IMR-90 (cell line): ENCODE measurements around the gene CASQ1. TPM values are rescaled to one million over a fixed set of nuclear protein-coding genes. Genes with fewer than 3 reads are reported as not detected.

Experiments used
- ATAC-seq: fragments of 200-7000 bp; cut with Tn5 transposase; 2 replicates; pipeline ENCODE4 v1.9.1; 2020; ENCODE audit warnings: low read depth, mild to moderate bottlenecking, moderate library complexity
- BruUV-seq: library from RNA; stranded (reverse); fragments of 400-500 nt; replicated peaks from 2 replicates; lab custom pipeline; 2021; lab: Mats Ljungman, UMichigan
- CTCF ChIA-PET: fragments of 300-600 bp; formaldehyde crosslinking; extraction: SDS; loops from one replicate; lab custom pipeline; 2021; ENCODE audit warnings: antibody characterized with exemption; lab: Yijun Ruan, JAX
- POLR2A ChIA-PET: fragments of 300-600 bp; sonication (Branson Sonifier 250); formaldehyde crosslinking; loops from one replicate; lab custom pipeline; 2022; ENCODE audit warnings: antibody characterized with exemption; ENCODE audit not compliant: unreplicated experiment; lab: Charles Lee
- DNase-seq: peaks from one replicate; pipeline ENCODE4 v3.0.0; 2013
- H2AFZ ChIP-seq: replicated peaks from 2 replicates; pipeline ENCODE3; 2013; ENCODE audit warnings: low read length, mild to moderate bottlenecking; ENCODE audit not compliant: poor library complexity
- H2AK5ac ChIP-seq: 2 replicates; pipeline ENCODE4 v1.6.1; 2013; ENCODE audit warnings: low read depth, low read length, inconsistent platforms
- H2AK9ac ChIP-seq: replicated peaks from 2 replicates; pipeline ENCODE3; 2013; ENCODE audit warnings: mild to moderate bottlenecking, low read depth, low read length, moderate library complexity; ENCODE audit not compliant: poor library complexity
- H2BK120ac ChIP-seq: 2 replicates; pipeline ENCODE4 v1.6.1; 2013; ENCODE audit warnings: low read depth, low read length, inconsistent platforms
- H2BK15ac ChIP-seq: 3 replicates; pipeline ENCODE4 v1.6.1; 2013; ENCODE audit warnings: low read depth, low read length, inconsistent platforms
- H2BK20ac ChIP-seq: 2 replicates; pipeline ENCODE4 v1.6.1; 2013; ENCODE audit warnings: low read depth, mild to moderate bottlenecking, inconsistent platforms, low read length, moderate library complexity
- H2BK5ac ChIP-seq: 2 replicates; pipeline ENCODE4 v1.6.1; 2013; ENCODE audit warnings: mild to moderate bottlenecking, low read depth, low read length, inconsistent platforms; ENCODE audit not compliant: poor library complexity, severe bottlenecking
- H3K14ac ChIP-seq: replicated peaks from 2 replicates; pipeline ENCODE4 v1.6.1; 2013; ENCODE audit warnings: low read depth, low read length, inconsistent platforms
- H3K18ac ChIP-seq: 2 replicates; pipeline ENCODE4 v1.6.1; 2013; ENCODE audit warnings: low read depth, low read length, control low read depth
- H3K23ac ChIP-seq: 2 replicates; pipeline ENCODE4 v1.6.1; 2013; ENCODE audit warnings: low read depth, low read length, inconsistent platforms
- H3K27ac ChIP-seq: 2 replicates; pipeline ENCODE4 v1.5.1; 2013; ENCODE audit warnings: mild to moderate bottlenecking, control low read depth, low read length; ENCODE audit not compliant: insufficient read depth
- H3K27me3 ChIP-seq: 2 replicates; pipeline ENCODE4 v1.6.1; 2013; ENCODE audit warnings: low read length; ENCODE audit not compliant: control insufficient read depth, insufficient read depth
- H3K36me3 ChIP-seq: 2 replicates; pipeline ENCODE4 v1.6.1; 2013; ENCODE audit warnings: low read length, mixed read lengths; ENCODE audit not compliant: control insufficient read depth, insufficient read depth
- H3K4ac ChIP-seq: 2 replicates; pipeline ENCODE4 v1.6.1; 2013; ENCODE audit warnings: low read depth, low read length, inconsistent platforms
- H3K4me1 ChIP-seq: 2 replicates; pipeline ENCODE4 v1.6.1; 2013; ENCODE audit warnings: low read length, mixed read lengths; ENCODE audit not compliant: control insufficient read depth, insufficient read depth
- H3K4me2 ChIP-seq: 2 replicates; pipeline ENCODE4 v1.6.1; 2013; ENCODE audit warnings: low read depth, mild to moderate bottlenecking, control low read depth, low read length, moderate library complexity
- H3K4me3 ChIP-seq: 2 replicates; pipeline ENCODE4 v1.5.1; 2013; ENCODE audit warnings: low read depth, mild to moderate bottlenecking, control low read depth, low read length, moderate library complexity; ENCODE audit not compliant: insufficient read depth
- H3K56ac ChIP-seq: 2 replicates; pipeline ENCODE4 v1.6.1; 2013; ENCODE audit warnings: low read length, inconsistent platforms; ENCODE audit not compliant: insufficient read depth; ENCODE audit errors: extremely low read depth
- H3K79me1 ChIP-seq, 2 experiments: 2 replicates each; pipeline ENCODE4 v1.6.1; 2013; ENCODE audit warnings: low read length in 2 of 2, inconsistent platforms in 1 of 2, low read depth in 1 of 2
- H3K9ac ChIP-seq: 2 replicates; pipeline ENCODE4 v1.6.1; 2013; ENCODE audit warnings: low read depth, low read length, control low read depth
- H3K9me1 ChIP-seq: 2 replicates; pipeline ENCODE4 v1.6.1; 2013; ENCODE audit warnings: low read length, inconsistent platforms; ENCODE audit not compliant: insufficient read depth
- H3K9me3 ChIP-seq: 2 replicates; pipeline ENCODE4 v1.6.1; 2013; ENCODE audit warnings: low read length; ENCODE audit not compliant: control insufficient read depth, insufficient read depth
- H4K20me1 ChIP-seq: 2 replicates; pipeline ENCODE4 v1.6.1; 2013; ENCODE audit warnings: low read length, inconsistent platforms; ENCODE audit not compliant: insufficient read depth
- H4K5ac ChIP-seq: 2 replicates; pipeline ENCODE4 v1.6.1; 2013; ENCODE audit warnings: mild to moderate bottlenecking, low read depth, low read length, control low read depth
- H4K8ac ChIP-seq, 2 experiments: 2 replicates each; pipeline ENCODE4 v1.6.1; 2013; ENCODE audit warnings: low read depth in 2 of 2, low read length in 2 of 2, control low read depth in 1 of 2, inconsistent platforms in 1 of 2
- H4K91ac ChIP-seq: 2 replicates; pipeline ENCODE4 v1.6.1; 2013; ENCODE audit warnings: low read depth, low read length, inconsistent platforms; ENCODE audit not compliant: insufficient read depth
- BHLHE40 ChIP-seq: fragments of 150-350 bp; IDR thresholded peaks from 2 replicates; pipeline ENCODE4 v1.6.1; 2016; ENCODE audit warnings: mild to moderate bottlenecking, low read depth, low read length
- CEBPB ChIP-seq: IDR thresholded peaks from 2 replicates; pipeline ENCODE4 v1.6.1; 2012; ENCODE audit warnings: low read depth, low read length, improper control_type of control experiment
- CHD1 ChIP-seq: IDR thresholded peaks from 2 replicates; pipeline ENCODE4 v1.6.1; 2012; ENCODE audit warnings: low read depth, low read length, improper control_type of control experiment
- CTCF ChIP-seq: conservative IDR thresholded peaks from 2 replicates; pipeline ENCODE4 v1.5.1; 2012; ENCODE audit warnings: mild to moderate bottlenecking, low read depth, low read length, improper control_type of control experiment
- ELK1 ChIP-seq: fragments of 150-350 bp; IDR thresholded peaks from 2 replicates; pipeline ENCODE4 v1.6.1; 2016; ENCODE audit warnings: low read depth, mild to moderate bottlenecking, low read length, moderate library complexity, borderline replicate concordance
- FOS ChIP-seq: fragments of 150-350 bp; IDR thresholded peaks from 2 replicates; pipeline ENCODE4 v1.6.1; 2016; ENCODE audit warnings: low read depth, low read length
- MAFK ChIP-seq: IDR thresholded peaks from 2 replicates; pipeline ENCODE4 v1.6.1; 2012; ENCODE audit warnings: low read depth, low read length, improper control_type of control experiment
- MAZ ChIP-seq: IDR thresholded peaks from 2 replicates; pipeline ENCODE4 v1.6.1; 2012; ENCODE audit warnings: low read depth, mild to moderate bottlenecking, low read length, improper control_type of control experiment, moderate library complexity, borderline replicate concordance
- MXI1 ChIP-seq: IDR thresholded peaks from 2 replicates; pipeline ENCODE4 v1.6.1; 2012; ENCODE audit warnings: low read depth, mild to moderate bottlenecking, low read length, moderate library complexity, borderline replicate concordance
- NFE2L2 ChIP-seq: fragments of 150-350 bp; IDR thresholded peaks from 2 replicates; pipeline ENCODE4 v1.6.1; 2016; ENCODE audit warnings: low read depth, mild to moderate bottlenecking, low read length
- POLR2A ChIP-seq: IDR thresholded peaks from 2 replicates; pipeline ENCODE4 v1.6.1; 2012; ENCODE audit warnings: mild to moderate bottlenecking, low read depth, low read length
- RAD21 ChIP-seq: IDR thresholded peaks from 2 replicates; pipeline ENCODE4 v1.6.1; 2012; ENCODE audit warnings: low read length, improper control_type of control experiment
- RCOR1 ChIP-seq: IDR thresholded peaks from 2 replicates; pipeline ENCODE4 v1.6.1; 2012; ENCODE audit warnings: mild to moderate bottlenecking, low read length, improper control_type of control experiment; ENCODE audit not compliant: insufficient replicate concordance
- RFX5 ChIP-seq: IDR thresholded peaks from 2 replicates; pipeline ENCODE4 v1.8.0; 2012; ENCODE audit warnings: low read depth, mild to moderate bottlenecking, low read length, moderate library complexity
- SMC3 ChIP-seq: fragments of 150-350 bp; IDR thresholded peaks from 2 replicates; pipeline ENCODE4 v1.6.1; 2016; ENCODE audit warnings: low read depth, mild to moderate bottlenecking, antibody characterized with exemption, low read length, moderate library complexity
- USF2 ChIP-seq: fragments of 150-350 bp; IDR thresholded peaks from 2 replicates; pipeline ENCODE4 v1.6.1; 2017; ENCODE audit warnings: mild to moderate bottlenecking, antibody characterized with exemption, low read length, low read depth
- WGBS, 2 experiments: methylation state at CpG; one replicate each; pipeline versions ENCODE4 v1.1.5 to v1.1.7; 2013; ENCODE audit warnings: missing lambda C conversion rate in 2 of 2; ENCODE audit not compliant: insufficient read length in 1 of 2; ENCODE audit errors: extremely low coverage in 2 of 2; 5-methylcytosine and 5-hydroxymethylcytosine counted together
- dilution Hi-C: fragments of 300-500 bp; cut with HindIII; formaldehyde crosslinking; loops from one replicate; pipeline ENCODE4 v1.14.3; 2018; ENCODE audit warnings: low sequenced_read_pairs; ENCODE audit not compliant: unreplicated experiment
- in situ Hi-C: fragments of 300-500 bp; cut with MboI; formaldehyde crosslinking; loops from 3 replicates; pipeline ENCODE4 v1.14.3; 2019; ENCODE audit warnings: low sequenced_read_pairs, inconsistent platforms, mixed read lengths
- intact Hi-C: fragments of 100-400 bp; cut with micrococcal nuclease; formaldehyde crosslinking; loops from 2 replicates; pipeline ENCODE4 v1.10.0; 2022
- polyA plus RNA-seq, 3 experiments: library from polyadenylated mRNA; depleted of rRNA; stranded (reverse); fragments of >200 nt; gene quantifications; 2 replicates each; pipeline ENCODE4 v1.2.3, GENCODE V29; 2012; ENCODE audit warnings: low replicate concordance in 1 of 3
- total RNA-seq: library from RNA; depleted of rRNA; stranded (reverse); fragments of >200 nt; gene quantifications from 2 replicates; pipeline ENCODE4 v1.2.3, GENCODE V29; 2012

The CASQ1 gene
- total and polyA plus RNA-seq, 2 of the 4 experiments (the other 2 are of a cell fraction) = 0.18 to 0.21 TPM

- H2BK5ac ChIP-seq = no peak overlapping the region
- ATAC-seq = no peak
- no peak overlapping the region for H3K18ac ChIP-seq
- in situ Hi-C loops = no loop called here
- H2BK120ac ChIP-seq = no peak overlapping the region
- no peak overlapping the region for H3K9ac ChIP-seq
- no TSS peak for BruUV-seq
- H4K91ac ChIP-seq = no peak overlapping the region
- H3K4me1 ChIP-seq = peaks cover 3% of the 10 kb centered on the region; the same call in 1 of the 2 replicates
- no peaks in the 10 kb centered on the region for H3K9me3 ChIP-seq
- no peak overlapping the region for H3K23ac ChIP-seq
- H3K56ac ChIP-seq = no peak overlapping the region
- H2AK9ac ChIP-seq = no peak overlapping the region
- dilution Hi-C loops = no loop called here
- intact Hi-C loops = loop anchor here (5.0 kb wide), 1 partner anchor 73 kb away; no protein-coding TSS in a partner anchor
- peaks cover 45% of the 10 kb centered on the region for H3K36me3 ChIP-seq
- H3K27ac ChIP-seq = no peak overlapping the region
- peaks cover 3% of the 10 kb centered on the region for H4K20me1 ChIP-seq
- ChIA-PET CTCF (interaction anchor here (1.4 kb wide), 1 partner anchor 31 kb away, joined by 7 read pairs; no protein-coding TSS in a partner anchor), POLR2A (no interaction called here)
- H2BK15ac ChIP-seq = no peak overlapping the region
- H2BK20ac ChIP-seq = no peak overlapping the region
- WGBS, 2 experiments = 100% methylated on average over 1 of the region's 2 CpGs; no CpG with 5 or more reads in 1 of the 2 experiments
- no peak overlapping the region for H3K4me3 ChIP-seq
- H4K8ac ChIP-seq = no peak overlapping the region
- H3K9me1 ChIP-seq = peaks cover 6% of the 10 kb centered on the region; the same call in 1 of the 2 replicates
- H3K79me1 ChIP-seq = peaks cover 0 to 4% of the 10 kb centered on the region in 2 experiments; a peak in 1 of 4 replicates
- DNase-seq = no peak
- no peak overlapping the region for H2AK5ac ChIP-seq
- TF ChIP-seq RCOR1 (no peak), CEBPB (no peak), CTCF (no peak), MXI1 (no peak), SMC3 (no peak), BHLHE40 (no peak), ELK1 (no peak), USF2 (no peak), POLR2A (no peak), RAD21 (no peak), MAFK (no peak), MAZ (no peak), RFX5 (no peak), FOS (no peak), CHD1 (no peak), NFE2L2 (no peak)
- H4K5ac ChIP-seq = no peak overlapping the region
- H3K4ac ChIP-seq = no peak overlapping the region
- H3K4me2 ChIP-seq = no peak overlapping the region
- no peaks in the 10 kb centered on the region for H3K27me3 ChIP-seq
- no peak overlapping the region for H2AFZ ChIP-seq
- no peak overlapping the region for H3K14ac ChIP-seq
Measured at GRCh38 chr1:160224606-160225005, 34.2 kb downstream of the CASQ1 start.
